Lower leg skin (tissue), 4 donors: ENCODE measurements around the gene JUNB. TPM values are rescaled to one million over a fixed set of nuclear protein-coding genes. Genes with fewer than 3 reads are reported as not detected.
"Not testable (repeated sequence)": the region's sequence is repeated elsewhere in the genome, so short reads cannot be mapped to it uniquely, and the experiment has no call there.

ENCODE experiments used
- DNase-seq, 2 donors: peaks; one replicate each; pipeline ENCODE4 v3.0.0-alpha.2; 2019; ENCODE audit warnings: low spot score in 2 of 2
- H3K4me3 ChIP-seq: fragments of 200-600 bp; sonication (generic); 2 replicates; pipeline ENCODE4 v1.5.1; 2017; ENCODE audit warnings: mild to moderate bottlenecking, low read depth; ENCODE audit not compliant: poor library complexity, severe bottlenecking
- POLR2A ChIP-seq, 2 donors: fragments of 450-650 bp; IDR thresholded peaks; one replicate each; pipeline ENCODE4 v1.6.1; 2016 to 2017; ENCODE audit warnings: antibody characterized with exemption in 2 of 2, mild to moderate bottlenecking in 1 of 2, moderate library complexity in 1 of 2
- WGBS, 2 donors: methylation state at CpG; one replicate each; pipeline ENCODE4 v1.1.5; 2018; 5-methylcytosine and 5-hydroxymethylcytosine counted together
- intact Hi-C: fragments of 100-400 bp; cut with DNase I; formaldehyde crosslinking; loops from one replicate; pipeline ENCODE4 v1.15.0; 2023; ENCODE audit warnings: low total_unique reads
- total RNA-seq, 4 donors: library from RNA; depleted of rRNA; stranded (reverse); fragments of >200 nt; gene quantifications; one replicate each; pipeline ENCODE4 v1.1.0, GENCODE V29; 2016
- TF ChIP-seq, protein P1 (sequence below), 3 donors: fragments of 450-650 bp; IDR thresholded peaks; one replicate each; pipeline ENCODE4 v1.5.1; 2016; ENCODE audit warnings: antibody characterized with exemption in 3 of 3, mild to moderate bottlenecking in 3 of 3, moderate library complexity in 2 of 3

Gene JUNB
- total RNA-seq, 4 donors from 2014 or later = 608 to 1,091 (median 870) TPM

DNA sequence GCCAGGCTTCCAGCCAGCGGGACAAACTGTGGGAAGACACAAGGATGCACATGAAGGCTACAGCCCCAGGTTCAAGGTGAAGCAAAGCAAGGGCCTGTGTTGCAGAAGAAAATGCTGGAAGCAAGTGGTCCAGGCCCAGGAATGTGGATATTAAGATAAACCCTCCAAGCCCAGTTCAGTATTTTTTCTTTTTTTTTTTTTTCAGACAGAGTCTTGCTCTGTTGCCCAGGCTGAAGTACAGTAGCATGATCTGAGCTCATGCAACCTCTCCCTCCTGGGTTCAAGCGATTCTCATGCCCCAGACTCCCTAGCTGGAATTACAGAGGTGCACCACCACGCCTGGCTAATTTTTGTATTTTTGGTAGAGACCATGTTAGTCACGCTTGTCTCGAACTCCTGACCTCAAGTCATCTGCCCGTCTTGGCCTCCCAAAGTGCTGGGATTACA is 5.9 kb downstream of the JUNB start:
- DNase-seq = no peak
- H3K4me3 ChIP-seq = no peak overlapping the region
- 83 to 87% methylated on average over 6 of the region's 6 CpGs for WGBS, 2 donors
- TF ChIP-seq, protein P1, sequence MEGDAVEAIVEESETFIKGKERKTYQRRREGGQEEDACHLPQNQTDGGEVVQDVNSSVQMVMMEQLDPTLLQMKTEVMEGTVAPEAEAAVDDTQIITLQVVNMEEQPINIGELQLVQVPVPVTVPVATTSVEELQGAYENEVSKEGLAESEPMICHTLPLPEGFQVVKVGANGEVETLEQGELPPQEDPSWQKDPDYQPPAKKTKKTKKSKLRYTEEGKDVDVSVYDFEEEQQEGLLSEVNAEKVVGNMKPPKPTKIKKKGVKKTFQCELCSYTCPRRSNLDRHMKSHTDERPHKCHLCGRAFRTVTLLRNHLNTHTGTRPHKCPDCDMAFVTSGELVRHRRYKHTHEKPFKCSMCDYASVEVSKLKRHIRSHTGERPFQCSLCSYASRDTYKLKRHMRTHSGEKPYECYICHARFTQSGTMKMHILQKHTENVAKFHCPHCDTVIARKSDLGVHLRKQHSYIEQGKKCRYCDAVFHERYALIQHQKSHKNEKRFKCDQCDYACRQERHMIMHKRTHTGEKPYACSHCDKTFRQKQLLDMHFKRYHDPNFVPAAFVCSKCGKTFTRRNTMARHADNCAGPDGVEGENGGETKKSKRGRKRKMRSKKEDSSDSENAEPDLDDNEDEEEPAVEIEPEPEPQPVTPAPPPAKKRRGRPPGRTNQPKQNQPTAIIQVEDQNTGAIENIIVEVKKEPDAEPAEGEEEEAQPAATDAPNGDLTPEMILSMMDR (IDR thresholded peaks at IDR 0.05) = no peak
- no peak for TF ChIP-seq POLR2A (IDR thresholded peaks at IDR 0.05)
- intact Hi-C loops = no loop called here

DNA sequence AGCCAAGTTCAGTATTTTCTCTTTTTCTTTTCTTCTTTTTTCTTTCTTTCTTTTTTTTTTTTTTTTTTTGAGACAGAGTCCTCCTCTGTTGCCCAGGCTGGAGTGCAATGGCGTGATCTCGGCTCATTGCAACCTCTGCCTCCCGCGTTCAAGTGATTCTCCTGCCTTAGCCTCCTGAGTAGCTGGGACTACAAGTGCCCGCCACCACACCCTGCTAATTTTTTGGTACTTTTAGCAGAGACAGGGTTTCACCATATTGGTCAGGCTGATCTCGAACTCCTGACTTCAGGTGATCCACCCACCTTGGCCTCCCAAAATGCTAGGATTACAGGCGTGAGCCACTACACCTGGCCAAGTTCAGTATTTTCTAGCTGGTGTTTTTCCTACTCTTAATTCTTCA is 6.3 kb downstream of the JUNB start:
- 91 to 96% methylated on average over 7 of the region's 7 CpGs for WGBS, 2 donors
- H3K4me3 ChIP-seq, intact Hi-C loops, DNase-seq: not testable (repeated sequence)

DNA sequence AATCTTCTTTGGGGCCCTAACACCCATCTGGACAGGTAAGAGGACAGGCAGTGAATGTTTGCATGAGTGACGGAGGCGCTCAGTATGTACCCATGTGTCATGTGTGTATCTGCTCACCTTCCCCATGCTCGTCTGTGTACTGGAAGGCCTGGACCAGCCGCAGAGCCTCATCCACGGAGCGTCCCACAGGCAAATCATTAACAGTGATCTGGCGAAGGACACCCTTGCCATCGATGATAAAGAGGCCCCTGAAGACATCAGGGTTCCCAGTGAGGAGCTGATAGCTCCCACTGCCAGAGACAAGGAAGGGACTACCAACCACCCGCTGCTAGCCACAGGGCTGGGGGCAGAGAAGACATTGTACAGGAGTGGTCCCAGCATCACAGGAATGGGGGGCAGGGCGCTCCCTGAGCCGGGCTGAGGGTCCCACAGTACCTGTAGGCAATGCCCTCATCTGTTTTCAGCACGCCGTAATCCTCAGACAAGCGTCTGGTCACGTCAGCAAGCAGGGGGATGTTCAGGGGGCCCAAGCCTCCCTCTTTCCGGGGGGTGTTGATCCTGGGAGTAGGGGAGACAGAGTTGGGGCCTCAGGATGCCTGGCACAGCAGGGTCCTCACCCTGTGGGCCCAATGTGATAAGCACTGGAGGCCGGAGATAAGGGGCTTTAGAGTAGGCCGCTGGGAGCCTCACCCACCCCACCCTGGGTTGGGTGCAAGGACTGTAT is 8.6 kb downstream of the JUNB start:
- no peak overlapping the region for H3K4me3 ChIP-seq
- DNase-seq = no peak
- 90% methylated on average over 16 to 17 of the region's 18 CpGs for WGBS, 2 donors
- TF ChIP-seq, protein P1 (IDR thresholded peaks at IDR 0.05) = no peak
- no peak for TF ChIP-seq POLR2A (IDR thresholded peaks at IDR 0.05)
- intact Hi-C loops = loop anchor here (5.0 kb wide), 1 partner anchor 33 kb away; no protein-coding TSS in a partner anchor

DNA sequence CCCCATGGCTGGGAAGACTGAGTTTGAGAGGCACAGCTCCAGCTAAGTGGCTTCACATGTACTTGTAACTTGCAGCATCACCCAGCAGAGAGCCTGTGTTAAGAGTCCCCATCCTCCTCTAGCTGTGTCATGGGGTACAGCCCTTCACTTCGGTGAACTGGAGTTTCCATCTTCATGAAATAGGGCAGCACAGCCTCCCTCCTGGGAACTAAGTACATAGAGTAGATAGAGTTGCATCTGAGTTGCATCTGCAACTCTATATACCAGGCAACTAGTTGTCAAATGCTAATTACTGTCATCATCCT is 9.1 kb downstream of the JUNB start:
- no peak for TF ChIP-seq POLR2A (IDR thresholded peaks at IDR 0.05)
- TF ChIP-seq, protein P1 (IDR thresholded peaks at IDR 0.05) = no peak
- DNase-seq = no peak
- no peak overlapping the region for H3K4me3 ChIP-seq
- 64 to 92% methylated on average over 1 of the region's 1 CpG for WGBS, 2 donors
- intact Hi-C loops = loop anchor here (5.0 kb wide), 1 partner anchor 33 kb away; no protein-coding TSS in a partner anchor

DNA sequence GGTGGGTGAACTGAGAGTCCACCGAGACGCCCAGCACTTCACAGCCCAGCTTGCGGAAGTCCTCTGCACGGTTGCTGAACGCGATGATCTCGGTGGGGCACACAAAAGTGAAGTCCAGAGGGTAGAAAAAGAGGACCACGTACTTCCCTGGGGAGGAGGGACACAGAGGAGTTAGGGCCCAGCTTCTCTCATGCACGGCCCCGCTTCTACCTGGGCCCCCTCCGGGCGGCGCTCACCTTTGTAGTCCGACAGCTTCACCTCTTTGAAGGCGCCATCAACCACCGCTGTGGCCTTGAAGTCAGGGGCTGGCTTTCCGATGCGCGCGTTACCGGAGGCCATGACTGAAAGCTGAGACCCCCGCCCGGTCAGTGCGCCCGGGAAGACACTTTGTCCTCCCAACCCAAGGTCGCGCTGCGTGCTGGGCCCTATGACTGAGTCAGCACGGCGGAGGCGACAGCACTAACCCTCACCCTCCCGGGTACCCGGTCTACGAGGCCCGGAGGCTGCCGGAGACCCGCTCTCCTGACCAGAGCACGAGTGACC is 9.7 kb downstream of the JUNB start:
- 11 to 14% methylated on average over 25 of the region's 38 CpGs for WGBS, 2 donors
- DNase-seq = peak in 1 of 2 donors; percentile 87
- intact Hi-C loops = loop anchor here (5.0 kb wide), 1 partner anchor 34 kb away; no protein-coding TSS in a partner anchor
- peak overlapping the region; percentile 60 for H3K4me3 ChIP-seq
- TF ChIP-seq, protein P1 (IDR thresholded peaks at IDR 0.05) = no peak
- no peak for TF ChIP-seq POLR2A (IDR thresholded peaks at IDR 0.05)

DNA sequence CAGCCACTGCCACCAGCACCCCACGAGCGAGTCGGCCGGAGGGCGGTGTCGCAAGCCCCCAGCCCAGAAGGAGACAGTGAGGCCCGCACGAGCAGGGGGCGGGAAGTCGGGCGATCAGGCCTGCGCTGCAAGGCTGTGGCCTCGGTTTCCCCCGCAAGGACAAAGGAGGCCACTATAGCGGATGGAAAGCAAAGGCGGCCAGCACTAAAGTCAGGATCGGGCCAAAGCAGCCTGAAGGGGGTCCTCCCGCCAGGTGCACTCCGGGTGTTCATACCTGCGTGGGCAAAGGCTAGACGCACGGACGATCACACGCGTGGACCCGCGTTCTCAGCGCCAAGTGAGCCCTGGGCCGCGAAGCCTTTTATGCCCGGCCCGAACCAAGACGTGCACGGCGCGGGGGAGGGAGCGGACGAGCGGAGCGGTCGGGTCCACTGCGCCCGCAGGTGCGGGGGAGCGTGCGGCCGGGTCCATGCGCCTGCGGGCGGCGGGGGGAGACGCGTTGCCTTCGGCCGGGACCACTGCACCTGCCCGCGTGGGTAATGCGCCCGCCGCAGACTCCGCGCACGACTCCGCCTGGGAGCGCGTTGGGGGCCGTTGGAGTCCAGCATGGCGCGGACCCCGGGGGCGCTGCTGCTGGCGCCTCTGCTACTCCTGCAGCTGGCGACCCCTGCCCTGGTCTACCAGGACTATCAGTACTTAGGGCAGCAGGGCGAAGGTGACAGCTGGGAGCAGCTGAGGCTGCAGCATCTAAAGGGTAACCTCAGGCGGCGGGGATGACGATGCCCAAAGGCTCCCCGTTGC is 10.4 kb downstream of the JUNB start, which contains the start of the genes PRDX2 and THSD8:
Gene PRDX2, minus strand, starts transcription at position 335 of the 801 bp plus-strand sequence. CDS start 539 bp downstream, outside the sequence.
Gene THSD8, plus strand, starts transcription at position 604 of the 801 bp plus-strand sequence. Its CDS starts 3 bp downstream, at position 607.
- peak within 1 kb of the TSS; percentile 60 for H3K4me3 ChIP-seq
- DNase-seq = peak; percentile 43 to 95
- intact Hi-C loops = loop anchor here (5.0 kb wide), 1 partner anchor 34 kb away; no protein-coding TSS in a partner anchor
- WGBS, 2 donors = 0 to 2% methylated on average over 27 to 38 of the region's 78 CpGs
- no peak for TF ChIP-seq POLR2A (IDR thresholded peaks at IDR 0.05)
- TF ChIP-seq, protein P1 (IDR thresholded peaks at IDR 0.05) = peak in 1 of 3 donors; percentile 10
